ENCODE measurements around the gene NINJ2. TPM values are rescaled to one million over a fixed set of nuclear protein-coding genes. Genes with fewer than 3 reads are reported as not detected.
"Not testable (repeated sequence)": the region's sequence is repeated elsewhere in the genome, so short reads cannot be mapped to it uniquely, and the experiment has no call there.

NINJ2 gene
- total RNA-seq = 18.5 TPM
- long read RNA-seq, transcript NINJ2-205 (4 exons, 670 nt) = major isoform, 11 of 14 reads
- long read RNA-seq, partial matches to known transcripts = 0 of 14 reads
- long read RNA-seq, other reads (novel, unspliced or antisense) = 2 of 14 reads

- DNase-seq (ENCODE audit: low spot score) = no peak
Observed at GRCh38 chr12:663293-663871, at the start of gene NINJ2. Gene NINJ2, minus strand, starts transcription at chr12:663445. Its CDS starts 85 bp downstream, at chr12:663360.

- DNase-seq (ENCODE audit: low spot score) = peak; percentile 8
Observed at GRCh38 chr12:712172-712863, 49.1 kb upstream of the NINJ2 start.

- peak; percentile 12 for DNase-seq (ENCODE audit: low spot score)
Observed at GRCh38 chr12:709455-710020, 46.3 kb upstream of the NINJ2 start.

GRCh38 chr12:708084-708483 lies 44.8 kb upstream of the NINJ2 start:
- DNase-seq (ENCODE audit: low spot score) = not testable (repeated sequence)

GRCh38 chr12:704516-705242 lies 41.4 kb upstream of the NINJ2 start:
- DNase-seq (ENCODE audit: low spot score) = peak; percentile 22

GRCh38 chr12:701896-702539 lies 38.8 kb upstream of the NINJ2 start:
- peak; percentile 18 for DNase-seq (ENCODE audit: low spot score)

GRCh38 chr12:700016-700415 lies 36.8 kb upstream of the NINJ2 start:
- DNase-seq (ENCODE audit: low spot score) = peak; percentile 1

GRCh38 chr12:698222-698621 lies 35.0 kb upstream of the NINJ2 start:
- DNase-seq (ENCODE audit: low spot score) = peak; percentile 1

- DNase-seq (ENCODE audit: low spot score) = no peak
Observed at GRCh38 chr12:697481-697880, 34.2 kb upstream of the NINJ2 start.

- DNase-seq (ENCODE audit: low spot score) = peak; percentile 35
Observed at GRCh38 chr12:694734-695503, 31.7 kb upstream of the NINJ2 start.

GRCh38 chr12:693934-694533 lies 30.8 kb upstream of the NINJ2 start:
- peak; percentile 22 for DNase-seq (ENCODE audit: low spot score)

- no peak for DNase-seq (ENCODE audit: low spot score)
Observed at GRCh38 chr12:692274-692673, 29.0 kb upstream of the NINJ2 start.

GRCh38 chr12:690466-690865 lies 27.2 kb upstream of the NINJ2 start:
- DNase-seq (ENCODE audit: low spot score) = no peak

GRCh38 chr12:685388-685787 lies 22.1 kb upstream of the NINJ2 start:
- no peak for DNase-seq (ENCODE audit: low spot score)

GRCh38 chr12:684416-684815 lies 21.2 kb upstream of the NINJ2 start:
- DNase-seq (ENCODE audit: low spot score) = no peak

GRCh38 chr12:681568-682256 lies 18.5 kb upstream of the NINJ2 start:
- DNase-seq (ENCODE audit: low spot score) = no peak

GRCh38 chr12:678747-679712 lies 15.8 kb upstream of the NINJ2 start:
- DNase-seq (ENCODE audit: low spot score) = no peak

GRCh38 chr12:675562-675961 lies 12.3 kb upstream of the NINJ2 start:
- DNase-seq (ENCODE audit: low spot score) = no peak
